ENCODE results near the gene AGRP. TPM values are rescaled to one million over a fixed set of nuclear protein-coding genes. Genes with fewer than 3 reads are reported as not detected.
A peak's percentile ranks its signal among the peaks of the same experiment; 100 is the strongest.

Gene AGRP
- total RNA-seq, 1 donor from 2014 or later: not detected

- Mint-ChIP-seq H3K36me3 (ENCODE audit: unreplicated experiment) (peaks cover 3% of the 10 kb centered on the region), H3K4me3 (ENCODE audit: unreplicated experiment) (no peak overlapping the region), H3K27me3 (ENCODE audit: unreplicated experiment) (no peaks in the 10 kb centered on the region), H3K9me3 (ENCODE audit: unreplicated experiment) (no peaks in the 10 kb centered on the region), H3K4me1 (ENCODE audit: unreplicated experiment) (peaks cover 20% of the 10 kb centered on the region), H3K27ac (ENCODE audit: unreplicated experiment) (no peak overlapping the region)
- TF ChIP-seq CTCF (IDR thresholded peaks at IDR 0.05): no peak
- no peak for DNase-seq (ENCODE audit: extremely low spot score, unreplicated experiment)
Measured at GRCh38 chr16:67470359-67470758, 13.0 kb downstream of the AGRP start.

GRCh38 chr16:67468731-67469130 is 14.6 kb downstream of the AGRP start:
- no peak for TF ChIP-seq CTCF (IDR thresholded peaks at IDR 0.05)
- H3K27me3 Mint-ChIP-seq (ENCODE audit: unreplicated experiment): no peaks in the 10 kb centered on the region
- no peak for DNase-seq (ENCODE audit: extremely low spot score, unreplicated experiment)
- H3K36me3 Mint-ChIP-seq (ENCODE audit: unreplicated experiment): no peaks in the 10 kb centered on the region
- H3K4me1 Mint-ChIP-seq (ENCODE audit: unreplicated experiment): peaks cover 26% of the 10 kb centered on the region
- H3K4me3 Mint-ChIP-seq (ENCODE audit: unreplicated experiment): no peak overlapping the region
- H3K9me3 Mint-ChIP-seq (ENCODE audit: unreplicated experiment): no peaks in the 10 kb centered on the region
- H3K27ac Mint-ChIP-seq (ENCODE audit: unreplicated experiment): no peak overlapping the region

- no peaks in the 10 kb centered on the region for H3K27me3 Mint-ChIP-seq (ENCODE audit: unreplicated experiment)
Measured at GRCh38 chr16:67466581-67466980, 16.8 kb downstream of the AGRP start.

GRCh38 chr16:67464565-67464964 is 18.8 kb downstream of the AGRP start:
- DNase-seq (ENCODE audit: extremely low spot score, unreplicated experiment): no peak
- Mint-ChIP-seq H3K36me3 (ENCODE audit: unreplicated experiment) (no peaks in the 10 kb centered on the region), H3K27me3 (ENCODE audit: unreplicated experiment) (no peaks in the 10 kb centered on the region), H3K4me3 (ENCODE audit: unreplicated experiment) (no peak overlapping the region), H3K9me3 (ENCODE audit: unreplicated experiment) (no peaks in the 10 kb centered on the region), H3K27ac (ENCODE audit: unreplicated experiment) (no peak overlapping the region), H3K4me1 (ENCODE audit: unreplicated experiment) (peaks cover 52% of the 10 kb centered on the region)
- TF ChIP-seq CTCF (IDR thresholded peaks at IDR 0.05): no peak

More at GRCh38 chr16:67466581-67466980, 16.8 kb downstream of the AGRP start:
- H3K9me3 Mint-ChIP-seq (ENCODE audit: unreplicated experiment): no peaks in the 10 kb centered on the region
- no peak for TF ChIP-seq CTCF (IDR thresholded peaks at IDR 0.05)
- DNase-seq (ENCODE audit: extremely low spot score, unreplicated experiment): no peak
- peaks cover 41% of the 10 kb centered on the region for H3K4me1 Mint-ChIP-seq (ENCODE audit: unreplicated experiment)
- no peaks in the 10 kb centered on the region for H3K36me3 Mint-ChIP-seq (ENCODE audit: unreplicated experiment)
- H3K4me3 Mint-ChIP-seq (ENCODE audit: unreplicated experiment): no peak overlapping the region
- peak overlapping the region; percentile 27 for H3K27ac Mint-ChIP-seq (ENCODE audit: unreplicated experiment)

- DNase-seq (ENCODE audit: extremely low spot score, unreplicated experiment): no peak
- no peaks in the 10 kb centered on the region for H3K27me3 Mint-ChIP-seq (ENCODE audit: unreplicated experiment)
- H3K4me1 Mint-ChIP-seq (ENCODE audit: unreplicated experiment): peaks cover 61% of the 10 kb centered on the region
- H3K9me3 Mint-ChIP-seq (ENCODE audit: unreplicated experiment): no peaks in the 10 kb centered on the region
- no peak overlapping the region for H3K4me3 Mint-ChIP-seq (ENCODE audit: unreplicated experiment)
- H3K36me3 Mint-ChIP-seq (ENCODE audit: unreplicated experiment): no peaks in the 10 kb centered on the region
- H3K27ac Mint-ChIP-seq (ENCODE audit: unreplicated experiment): peak overlapping the region; percentile 42
- TF ChIP-seq CTCF (IDR thresholded peaks at IDR 0.05): no peak
Measured at GRCh38 chr16:67463691-67464090, 19.7 kb downstream of the AGRP start.

Data from osteocyte (in vitro differentiated cells).